Type B pancreatic cell (in vitro differentiated cells): ENCODE data around the gene ERP29. TPM values are rescaled to one million over a fixed set of nuclear protein-coding genes. Genes with fewer than 3 reads are reported as not detected.
"Not testable (repeated sequence)": the region's sequence is repeated elsewhere in the genome, so short reads cannot be mapped to it uniquely, and the experiment has no call there.

Source experiments
- DNase-seq: peaks from one replicate; pipeline ENCODE4 v3.0.0; 2021; ENCODE audit warnings: mixed read lengths; ENCODE audit not compliant: unreplicated experiment; ENCODE audit errors: extremely low spot score
- H3K27ac Mint-ChIP-seq: 2 replicates; pipeline ENCODE4 v1.8.0; 2021; ENCODE audit warnings: mild to moderate bottlenecking, mixed read lengths
- H3K27me3 Mint-ChIP-seq: 2 replicates; pipeline ENCODE4 v1.8.0; 2021; ENCODE audit warnings: mixed read lengths
- H3K36me3 Mint-ChIP-seq: 2 replicates; pipeline ENCODE4 v1.8.0; 2021; ENCODE audit warnings: mixed read lengths
- H3K4me1 Mint-ChIP-seq: one replicate; pipeline ENCODE4 v1.8.0; 2021; ENCODE audit warnings: mixed read lengths; ENCODE audit not compliant: unreplicated experiment
- H3K4me3 Mint-ChIP-seq: 2 replicates; pipeline ENCODE4 v1.8.0; 2021; ENCODE audit warnings: mild to moderate bottlenecking, mixed read lengths
- H3K9me3 Mint-ChIP-seq: 2 replicates; pipeline ENCODE4 v1.8.0; 2021; ENCODE audit warnings: mixed read lengths
- total RNA-seq: library from RNA; stranded (reverse); gene quantifications from 2 replicates; pipeline ENCODE4 v1.2.1, GENCODE V29; 2021; ENCODE audit warnings: low replicate concordance
- TF ChIP-seq, protein P1 (sequence below): fragments of 200-600 bp; sonication (generic); conservative IDR thresholded peaks from 2 replicates; pipeline ENCODE4 v1.5.0; 2021; ENCODE audit warnings: antibody characterized with exemption, mild to moderate bottlenecking

The ERP29 gene
- total RNA-seq, 1 donor from 2014 or later, result 141 TPM

- DNase-seq, result no peak
- H3K4me1 Mint-ChIP-seq, result peaks cover 14% of the 10 kb centered on the region
- peak overlapping the region; percentile 76 for H3K27ac Mint-ChIP-seq
- H3K27me3 Mint-ChIP-seq, result no peaks in the 10 kb centered on the region
- TF ChIP-seq, protein P1, sequence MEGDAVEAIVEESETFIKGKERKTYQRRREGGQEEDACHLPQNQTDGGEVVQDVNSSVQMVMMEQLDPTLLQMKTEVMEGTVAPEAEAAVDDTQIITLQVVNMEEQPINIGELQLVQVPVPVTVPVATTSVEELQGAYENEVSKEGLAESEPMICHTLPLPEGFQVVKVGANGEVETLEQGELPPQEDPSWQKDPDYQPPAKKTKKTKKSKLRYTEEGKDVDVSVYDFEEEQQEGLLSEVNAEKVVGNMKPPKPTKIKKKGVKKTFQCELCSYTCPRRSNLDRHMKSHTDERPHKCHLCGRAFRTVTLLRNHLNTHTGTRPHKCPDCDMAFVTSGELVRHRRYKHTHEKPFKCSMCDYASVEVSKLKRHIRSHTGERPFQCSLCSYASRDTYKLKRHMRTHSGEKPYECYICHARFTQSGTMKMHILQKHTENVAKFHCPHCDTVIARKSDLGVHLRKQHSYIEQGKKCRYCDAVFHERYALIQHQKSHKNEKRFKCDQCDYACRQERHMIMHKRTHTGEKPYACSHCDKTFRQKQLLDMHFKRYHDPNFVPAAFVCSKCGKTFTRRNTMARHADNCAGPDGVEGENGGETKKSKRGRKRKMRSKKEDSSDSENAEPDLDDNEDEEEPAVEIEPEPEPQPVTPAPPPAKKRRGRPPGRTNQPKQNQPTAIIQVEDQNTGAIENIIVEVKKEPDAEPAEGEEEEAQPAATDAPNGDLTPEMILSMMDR, result no peak
- peaks cover 3% of the 10 kb centered on the region for H3K36me3 Mint-ChIP-seq
- no peaks in the 10 kb centered on the region for H3K9me3 Mint-ChIP-seq
- H3K4me3 Mint-ChIP-seq, result peak overlapping the region; percentile 81
Observed at GRCh38 chr12:112005419-112006395, 7.5 kb upstream of the ERP29 start.

DNA sequence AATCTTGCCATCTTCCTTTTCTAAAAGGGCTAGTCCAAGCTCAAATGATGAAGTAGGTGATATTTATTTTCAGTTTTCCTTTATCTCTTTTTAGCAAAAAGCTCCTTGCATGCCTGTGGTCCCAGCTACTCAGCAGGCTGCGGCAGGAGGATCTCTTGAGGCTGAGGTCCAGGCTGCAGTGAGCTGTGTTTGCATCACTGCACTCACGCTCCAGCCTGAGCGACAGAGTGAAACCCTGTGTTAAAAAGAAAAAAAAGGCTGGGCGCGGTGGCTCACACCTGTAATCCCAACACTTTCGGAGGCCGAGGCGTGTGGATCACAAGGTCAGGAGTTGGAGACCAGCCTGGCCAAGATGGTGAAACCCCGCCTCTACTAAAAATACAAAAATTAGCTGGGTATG lies 5.3 kb upstream of the ERP29 start:
- Mint-ChIP-seq H3K27me3 (no peaks in the 10 kb centered on the region), H3K4me1 (peaks cover 26% of the 10 kb centered on the region), H3K4me3 (no peak overlapping the region), H3K9me3 (no peaks in the 10 kb centered on the region), H3K36me3 (no peaks in the 10 kb centered on the region), H3K27ac (no peak overlapping the region)
- TF ChIP-seq, protein P1, result no peak
- no peak for DNase-seq

- TF ChIP-seq, protein P1, result no peak
- DNase-seq, result no peak
- no peaks in the 10 kb centered on the region for H3K36me3 Mint-ChIP-seq
- H3K4me3 Mint-ChIP-seq, result peak overlapping the region; percentile 3
- H3K9me3 Mint-ChIP-seq, result no peaks in the 10 kb centered on the region
- no peak overlapping the region for H3K27ac Mint-ChIP-seq
- H3K27me3 Mint-ChIP-seq, result no peaks in the 10 kb centered on the region
- H3K4me1 Mint-ChIP-seq, result peaks cover 26% of the 10 kb centered on the region
Observed at GRCh38 chr12:112008918-112009317, 4.3 kb upstream of the ERP29 start.

- not testable (repeated sequence) for DNase-seq, H3K4me3 Mint-ChIP-seq, H3K27me3 Mint-ChIP-seq, H3K9me3 Mint-ChIP-seq, H3K27ac Mint-ChIP-seq, H3K36me3 Mint-ChIP-seq
- H3K4me1 Mint-ChIP-seq, result peaks cover 31% of the 10 kb centered on the region
Observed at GRCh38 chr12:112009596-112009995, 3.6 kb upstream of the ERP29 start.

DNA sequence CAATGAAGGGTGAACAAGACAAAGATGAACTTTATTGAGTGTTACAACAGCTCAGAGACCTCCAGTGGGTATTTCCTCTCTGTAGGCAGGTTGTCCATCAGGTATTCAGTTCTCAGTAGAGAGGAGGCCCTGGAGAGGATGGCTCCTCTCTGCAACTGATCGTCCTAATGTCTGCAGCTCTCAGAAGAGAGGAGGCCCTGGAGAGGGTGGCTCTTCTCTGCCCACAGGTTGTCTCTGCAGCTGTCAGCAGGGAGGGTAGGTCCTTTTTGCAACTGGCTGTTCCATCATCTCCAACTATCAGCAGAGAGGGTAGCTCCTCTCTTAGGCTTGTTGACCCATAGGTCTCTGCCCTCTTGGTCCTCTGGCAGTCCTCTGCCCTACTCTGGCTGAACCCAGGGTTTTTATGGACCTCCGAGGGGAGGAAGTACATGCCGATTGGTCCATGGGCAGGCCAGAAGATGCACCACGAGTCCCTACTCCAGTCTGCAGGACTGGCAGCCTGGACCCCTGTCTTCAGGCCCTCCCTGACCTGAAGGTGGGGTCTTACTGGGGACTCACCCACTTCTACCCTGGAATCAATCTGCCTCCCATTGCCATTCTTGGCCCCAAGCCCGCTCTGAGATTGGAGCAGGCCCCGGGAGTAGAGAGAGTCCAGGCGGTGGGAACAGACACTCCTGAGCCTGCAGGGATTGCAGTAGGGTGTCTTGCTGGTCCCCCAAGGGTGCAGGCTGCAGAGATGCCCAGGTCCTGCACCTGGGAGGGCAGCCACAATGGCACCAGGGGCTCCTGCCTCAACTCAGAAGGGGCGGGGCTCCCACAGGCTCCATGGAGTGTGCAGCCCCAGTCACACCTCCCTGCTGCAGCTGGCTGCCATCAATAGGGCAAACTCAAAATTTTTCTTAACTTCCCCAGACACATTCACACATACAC lies 2.5 kb upstream of the ERP29 start:
- no peak for DNase-seq
- H3K4me1 Mint-ChIP-seq, result peaks cover 35% of the 10 kb centered on the region
- peaks cover 10% of the 10 kb centered on the region for H3K36me3 Mint-ChIP-seq
- H3K4me3 Mint-ChIP-seq, result peak overlapping the region; percentile 97
- TF ChIP-seq, protein P1, result no peak
- H3K9me3 Mint-ChIP-seq, result peaks cover 2% of the 10 kb centered on the region
- H3K27me3 Mint-ChIP-seq, result no peaks in the 10 kb centered on the region
- no peak overlapping the region for H3K27ac Mint-ChIP-seq
